ENCODE results near the gene CYB5D1.
A peak's percentile ranks its signal among the peaks of the same experiment; 100 is the strongest.

The CYB5D1 gene

GRCh38 chr17:7878234-7878633 lies 20.4 kb downstream of the CYB5D1 start:
- H3K4me3 ChIP-seq (ENCODE audit: low read depth, low read length), result no peak overlapping the region
- TF ChIP-seq, protein P1, sequence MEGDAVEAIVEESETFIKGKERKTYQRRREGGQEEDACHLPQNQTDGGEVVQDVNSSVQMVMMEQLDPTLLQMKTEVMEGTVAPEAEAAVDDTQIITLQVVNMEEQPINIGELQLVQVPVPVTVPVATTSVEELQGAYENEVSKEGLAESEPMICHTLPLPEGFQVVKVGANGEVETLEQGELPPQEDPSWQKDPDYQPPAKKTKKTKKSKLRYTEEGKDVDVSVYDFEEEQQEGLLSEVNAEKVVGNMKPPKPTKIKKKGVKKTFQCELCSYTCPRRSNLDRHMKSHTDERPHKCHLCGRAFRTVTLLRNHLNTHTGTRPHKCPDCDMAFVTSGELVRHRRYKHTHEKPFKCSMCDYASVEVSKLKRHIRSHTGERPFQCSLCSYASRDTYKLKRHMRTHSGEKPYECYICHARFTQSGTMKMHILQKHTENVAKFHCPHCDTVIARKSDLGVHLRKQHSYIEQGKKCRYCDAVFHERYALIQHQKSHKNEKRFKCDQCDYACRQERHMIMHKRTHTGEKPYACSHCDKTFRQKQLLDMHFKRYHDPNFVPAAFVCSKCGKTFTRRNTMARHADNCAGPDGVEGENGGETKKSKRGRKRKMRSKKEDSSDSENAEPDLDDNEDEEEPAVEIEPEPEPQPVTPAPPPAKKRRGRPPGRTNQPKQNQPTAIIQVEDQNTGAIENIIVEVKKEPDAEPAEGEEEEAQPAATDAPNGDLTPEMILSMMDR (IDR thresholded peaks at IDR 0.05; ENCODE audit: insufficient read depth, low read depth, low read length, missing control alignments), result no peak
- no peak for DNase-seq (ENCODE audit: low read depth)

DNA sequence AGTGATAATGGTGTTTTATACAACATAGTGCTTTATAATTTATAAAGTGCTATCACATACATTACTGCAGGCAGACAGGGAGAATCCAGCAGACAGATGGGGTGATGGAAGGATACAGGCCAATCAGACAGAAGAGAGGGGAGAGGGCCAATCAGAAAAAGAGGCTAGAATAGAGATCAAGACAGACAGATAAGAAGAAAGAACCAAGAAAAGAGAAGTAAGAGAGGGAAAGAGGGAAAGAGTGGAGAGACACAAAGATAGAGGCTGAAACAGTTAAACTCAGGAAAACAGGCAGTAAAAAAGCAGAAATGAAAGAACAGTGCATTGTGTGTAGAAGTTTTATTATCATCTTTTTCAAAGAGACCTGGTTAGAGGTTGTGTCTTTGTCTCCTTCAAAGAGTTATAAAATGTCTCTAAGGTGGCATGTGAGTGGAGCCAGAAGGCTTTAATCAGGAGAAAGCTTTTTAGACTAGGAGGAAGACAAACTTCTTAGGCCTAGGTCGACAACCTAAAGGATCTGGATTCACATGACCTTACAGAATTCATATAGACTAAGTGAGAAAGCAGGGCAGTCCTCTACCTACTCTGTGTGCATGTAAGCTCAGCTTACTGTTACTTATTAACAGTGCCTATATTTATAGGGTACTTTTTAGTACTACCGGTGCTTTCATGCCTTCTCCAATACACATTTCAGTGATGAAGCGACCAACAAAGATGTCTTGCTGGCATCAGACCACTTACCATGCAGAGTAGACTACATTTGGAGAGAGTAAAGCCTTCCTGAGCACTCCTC lies 22.5 kb downstream of the CYB5D1 start:
- no peak for DNase-seq (ENCODE audit: low read depth)
- TF ChIP-seq, protein P1 (IDR thresholded peaks at IDR 0.05; ENCODE audit: insufficient read depth, low read depth, low read length, missing control alignments), result no peak
- no peak overlapping the region for H3K4me3 ChIP-seq (ENCODE audit: low read depth, low read length)

GRCh38 chr17:7881276-7882054 lies 23.7 kb downstream of the CYB5D1 start:
- H3K4me3 ChIP-seq (ENCODE audit: low read depth, low read length), result no peak overlapping the region
- TF ChIP-seq, protein P1 (IDR thresholded peaks at IDR 0.05; ENCODE audit: insufficient read depth, low read depth, low read length, missing control alignments), result no peak
- DNase-seq (ENCODE audit: low read depth), result no peak

DNA sequence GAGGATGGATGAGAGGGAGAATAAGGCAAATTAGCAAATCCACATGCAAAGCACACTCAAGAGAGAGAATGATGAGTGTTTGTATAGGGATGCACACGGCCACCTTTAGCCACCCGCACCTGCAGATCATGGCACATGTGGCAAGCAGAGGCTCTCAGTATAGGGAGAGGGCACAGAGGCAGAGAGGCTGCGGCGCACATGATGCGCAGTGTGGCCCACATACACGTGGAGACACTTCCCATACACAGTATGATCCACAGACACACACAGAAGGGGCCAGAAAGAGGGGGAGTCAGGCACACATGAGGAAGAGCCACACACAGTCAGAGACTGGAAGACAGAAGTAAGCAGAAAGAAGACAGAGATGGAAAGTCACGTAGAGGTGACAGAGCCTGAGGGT lies 24.3 kb downstream of the CYB5D1 start:
- DNase-seq (ENCODE audit: low read depth), result no peak
- no peak overlapping the region for H3K4me3 ChIP-seq (ENCODE audit: low read depth, low read length)
- TF ChIP-seq, protein P1 (IDR thresholded peaks at IDR 0.05; ENCODE audit: insufficient read depth, low read depth, low read length, missing control alignments), result no peak

DNA sequence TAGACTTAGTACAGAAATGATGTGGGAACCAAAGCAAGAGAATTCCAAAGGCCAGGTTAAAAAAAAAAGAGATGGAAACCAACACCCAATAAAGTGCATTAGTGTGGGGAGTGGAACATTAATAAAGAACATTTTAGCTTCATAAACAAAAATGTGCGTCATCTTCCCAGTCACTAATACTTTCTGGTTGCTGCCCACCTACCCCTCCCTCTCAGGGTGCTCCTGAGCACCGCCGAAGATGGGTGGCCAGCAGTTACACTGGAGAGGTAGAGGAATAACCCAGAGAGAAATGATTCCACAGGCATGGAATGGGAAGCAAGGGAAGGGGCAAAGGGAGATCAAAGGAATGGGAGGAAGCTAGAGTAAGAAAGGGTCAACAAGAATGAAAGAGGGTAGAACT lies 24.8 kb downstream of the CYB5D1 start:
- no peak for DNase-seq (ENCODE audit: low read depth)
- H3K4me3 ChIP-seq (ENCODE audit: low read depth, low read length), result no peak overlapping the region
- TF ChIP-seq, protein P1 (IDR thresholded peaks at IDR 0.05; ENCODE audit: insufficient read depth, low read depth, low read length, missing control alignments), result no peak

GRCh38 chr17:7883781-7884386 lies 26.1 kb downstream of the CYB5D1 start:
- peak overlapping the region; percentile 31 for H3K4me3 ChIP-seq (ENCODE audit: low read depth, low read length)
- DNase-seq (ENCODE audit: low read depth), result peak; percentile 54
- TF ChIP-seq, protein P1 (IDR thresholded peaks at IDR 0.05; ENCODE audit: insufficient read depth, low read depth, low read length, missing control alignments), result no peak
